ENCODE results near the gene ANOS1.
"Not testable (repeated sequence)": the region's sequence is repeated elsewhere in the genome, so short reads cannot be mapped to it uniquely, and the experiment has no call there.

The ANOS1 gene

GRCh38 chrX:8731559-8732395 lies at the start of gene ANOS1:
ANOS1 (minus strand) TSS chrX:8732137; CDS start chrX:8732036, 101 bp downstream.
- DNase-seq, result no peak

- peak; percentile 3 for DNase-seq
Measured at GRCh38 chrX:8773117-8773516, 41.2 kb upstream of the ANOS1 start.

- no peak for DNase-seq
Measured at GRCh38 chrX:8760021-8760420, 28.1 kb upstream of the ANOS1 start.

- DNase-seq, result not testable (repeated sequence)
Measured at GRCh38 chrX:8758706-8759105, 26.8 kb upstream of the ANOS1 start.

- DNase-seq, result not testable (repeated sequence)
Measured at GRCh38 chrX:8757609-8758389, 25.9 kb upstream of the ANOS1 start.

- no peak for DNase-seq
Measured at GRCh38 chrX:8755813-8756212, 23.9 kb upstream of the ANOS1 start.

GRCh38 chrX:8755116-8755515 lies 23.2 kb upstream of the ANOS1 start:
- no peak for DNase-seq

GRCh38 chrX:8749697-8750096 lies 17.8 kb upstream of the ANOS1 start:
- no peak for DNase-seq

- peak; percentile 10 for DNase-seq
Measured at GRCh38 chrX:8748855-8749254, 16.9 kb upstream of the ANOS1 start.

GRCh38 chrX:8743126-8743732 lies 11.3 kb upstream of the ANOS1 start:
- DNase-seq, result peak; percentile 45

- DNase-seq, result no peak
Measured at GRCh38 chrX:8741981-8742380, 10.0 kb upstream of the ANOS1 start.

- peak; percentile 12 for DNase-seq
Measured at GRCh38 chrX:8738588-8739189, 6.8 kb upstream of the ANOS1 start.

- no peak for DNase-seq
Measured at GRCh38 chrX:8737883-8738282, 5.9 kb upstream of the ANOS1 start.

- no peak for DNase-seq
Measured at GRCh38 chrX:8730812-8731558, 952 bp downstream of the ANOS1 start.

- DNase-seq, result no peak
Measured at GRCh38 chrX:8729811-8730210, 2.1 kb downstream of the ANOS1 start.

- DNase-seq, result no peak
Measured at GRCh38 chrX:8728932-8729535, 2.9 kb downstream of the ANOS1 start.

GRCh38 chrX:8726031-8726652 lies 5.8 kb downstream of the ANOS1 start:
- no peak for DNase-seq

GRCh38 chrX:8724300-8724699 lies 7.6 kb downstream of the ANOS1 start:
- DNase-seq, result no peak

- DNase-seq, result no peak
Measured at GRCh38 chrX:8721536-8721935, 10.4 kb downstream of the ANOS1 start.

- no peak for DNase-seq
Measured at GRCh38 chrX:8720136-8720535, 11.8 kb downstream of the ANOS1 start.

GRCh38 chrX:8717354-8717753 lies 14.6 kb downstream of the ANOS1 start:
- DNase-seq, result no peak

- no peak for DNase-seq
Measured at GRCh38 chrX:8714164-8714563, 17.8 kb downstream of the ANOS1 start.

Measured in CD4-positive, alpha-beta T cell treated with Interleukin-10 for 1 hour (primary cell).